Panc1 (cell line): ENCODE measurements around the gene ACER1. TPM values are rescaled to one million over a fixed set of nuclear protein-coding genes. Genes with fewer than 3 reads are reported as not detected.

Experiments
- ATAC-seq: fragments of 200-7000 bp; cut with Tn5 transposase; 2 replicates; pipeline ENCODE4 v1.9.1; 2020; ENCODE audit warnings: mild to moderate bottlenecking, moderate library complexity
- BruUV-seq: library from RNA; stranded (reverse); fragments of 400-500 nt; replicated peaks from 2 replicates; lab custom pipeline; 2021; lab: Mats Ljungman, UMichigan
- CTCF ChIA-PET: fragments of 300-600 bp; sonication (Branson Sonifier 250); formaldehyde crosslinking; loops from one replicate; lab custom pipeline; 2022; ENCODE audit warnings: antibody characterized with exemption; lab: Charles Lee
- POLR2A ChIA-PET: fragments of 300-600 bp; sonication (Branson Sonifier 250); formaldehyde crosslinking; loops from one replicate; lab custom pipeline; 2022; ENCODE audit warnings: antibody characterized with exemption; lab: Charles Lee
- DNase-seq: peaks from one replicate; pipeline ENCODE4 v3.0.0-alpha.2; 2010; ENCODE audit warnings: low read depth, low spot score
- H3K27ac ChIP-seq: 2 replicates; pipeline ENCODE4 v1.5.1; 2011; ENCODE audit warnings: mild to moderate bottlenecking, low read length, inconsistent platforms
- H3K27me3 ChIP-seq: fragments of 200-500 bp; sonication (Bioruptor generic); 2 replicates; pipeline ENCODE4 v1.6.0; 2014; ENCODE audit warnings: low read length, inconsistent platforms; ENCODE audit not compliant: control insufficient read depth, insufficient read depth
- H3K36me3 ChIP-seq: fragments of 200-500 bp; sonication (Bioruptor generic); 2 replicates; pipeline ENCODE4 v1.5.1; 2014; ENCODE audit warnings: inconsistent platforms, mild to moderate bottlenecking, low read length, moderate library complexity; ENCODE audit not compliant: control insufficient read depth, insufficient read depth
- H3K4me1 ChIP-seq: 2 replicates; pipeline ENCODE4 v1.5.1; 2011; ENCODE audit warnings: inconsistent platforms, mild to moderate bottlenecking, low read length, moderate library complexity; ENCODE audit not compliant: control insufficient read depth, insufficient read depth
- H3K4me3 ChIP-seq, 2 experiments: 2 replicates each; pipeline ENCODE4 v1.5.1; 2011 to 2012; ENCODE audit warnings: low read depth in 2 of 2, low read length in 2 of 2, mild to moderate bottlenecking in 2 of 2, inconsistent platforms in 1 of 2, moderate library complexity in 1 of 2
- H3K9me3 ChIP-seq: fragments of 200-500 bp; sonication (Bioruptor generic); 2 replicates; pipeline ENCODE4 v1.5.1; 2014; ENCODE audit warnings: low read depth, mild to moderate bottlenecking, inconsistent platforms, low read length, moderate library complexity; ENCODE audit not compliant: control insufficient read depth, insufficient read depth
- POLR2AphosphoS5 ChIP-seq: IDR thresholded peaks from 2 replicates; pipeline ENCODE4 v1.6.1; 2012; ENCODE audit warnings: mild to moderate bottlenecking, low read depth, low read length, moderate library complexity
- REST ChIP-seq, 2 experiments: IDR thresholded peaks; 2 replicates each; pipeline ENCODE4 v1.6.1; 2011 to 2012; ENCODE audit warnings: low read depth in 2 of 2, control low read depth in 1 of 2, low read length in 1 of 2, mild to moderate bottlenecking in 1 of 2, moderate library complexity in 1 of 2; ENCODE audit not compliant: insufficient read depth in 1 of 2
- SIN3A ChIP-seq: IDR thresholded peaks from 2 replicates; pipeline ENCODE4 v1.6.1; 2012; ENCODE audit warnings: low read depth, mild to moderate bottlenecking, low read length, moderate library complexity, borderline replicate concordance; ENCODE audit not compliant: insufficient read depth
- TCF7L2 ChIP-seq: IDR thresholded peaks from 2 replicates; pipeline ENCODE4 v1.6.1; 2011; ENCODE audit warnings: mild to moderate bottlenecking, low read depth, low read length, inconsistent platforms
- in situ Hi-C: cut with HindIII; loops from 2 replicates; pipeline ENCODE4 v1.10.0; 2016; ENCODE audit warnings: low sequenced_read_pairs, low pct_unique_long_range_greater_than_20kb
- intact Hi-C: fragments of 100-400 bp; cut with micrococcal nuclease; formaldehyde crosslinking; loops from one replicate; pipeline ENCODE4 v1.10.0; 2022; ENCODE audit not compliant: unreplicated experiment
- total RNA-seq: library from RNA; stranded (reverse); gene quantifications from one replicate; pipeline ENCODE4 v1.2.1, GENCODE V29; 2021; ENCODE audit not compliant: unreplicated experiment
- TF ChIP-seq, protein P1 (sequence below): fragments of 450-650 bp; IDR thresholded peaks from 2 replicates; pipeline ENCODE4 v1.5.1; 2017; ENCODE audit warnings: mild to moderate bottlenecking

Gene ACER1
- total RNA-seq, 1 experiment from 2014 or later: not detected

- H3K27ac ChIP-seq: no peak overlapping the region
- intact Hi-C loops (no loop called here), in situ Hi-C loops (no loop called here)
- no peaks in the 10 kb centered on the region for H3K36me3 ChIP-seq
- no peak for DNase-seq
- H3K4me1 ChIP-seq: no peaks in the 10 kb centered on the region
- ChIA-PET POLR2A (no interaction called here), CTCF (no interaction called here)
- H3K27me3 ChIP-seq: no peaks in the 10 kb centered on the region
- no peak overlapping the region for H3K4me3 ChIP-seq
- no peak for TF ChIP-seq POLR2AphosphoS5
- no peak for TF ChIP-seq TCF7L2
- TF ChIP-seq SIN3A: no peak
- no peak for TF ChIP-seq REST (IDR thresholded peaks at IDR 0.05; ENCODE audit: insufficient read depth in 1 of 2, low read depth in 2 of 2, low read length in 1 of 2)
- TF ChIP-seq, protein P1, sequence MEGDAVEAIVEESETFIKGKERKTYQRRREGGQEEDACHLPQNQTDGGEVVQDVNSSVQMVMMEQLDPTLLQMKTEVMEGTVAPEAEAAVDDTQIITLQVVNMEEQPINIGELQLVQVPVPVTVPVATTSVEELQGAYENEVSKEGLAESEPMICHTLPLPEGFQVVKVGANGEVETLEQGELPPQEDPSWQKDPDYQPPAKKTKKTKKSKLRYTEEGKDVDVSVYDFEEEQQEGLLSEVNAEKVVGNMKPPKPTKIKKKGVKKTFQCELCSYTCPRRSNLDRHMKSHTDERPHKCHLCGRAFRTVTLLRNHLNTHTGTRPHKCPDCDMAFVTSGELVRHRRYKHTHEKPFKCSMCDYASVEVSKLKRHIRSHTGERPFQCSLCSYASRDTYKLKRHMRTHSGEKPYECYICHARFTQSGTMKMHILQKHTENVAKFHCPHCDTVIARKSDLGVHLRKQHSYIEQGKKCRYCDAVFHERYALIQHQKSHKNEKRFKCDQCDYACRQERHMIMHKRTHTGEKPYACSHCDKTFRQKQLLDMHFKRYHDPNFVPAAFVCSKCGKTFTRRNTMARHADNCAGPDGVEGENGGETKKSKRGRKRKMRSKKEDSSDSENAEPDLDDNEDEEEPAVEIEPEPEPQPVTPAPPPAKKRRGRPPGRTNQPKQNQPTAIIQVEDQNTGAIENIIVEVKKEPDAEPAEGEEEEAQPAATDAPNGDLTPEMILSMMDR: no peak
- no TSS peak for BruUV-seq
- ATAC-seq: no peak
- no peaks in the 10 kb centered on the region for H3K9me3 ChIP-seq
These were observed 71.5 kb downstream of the ACER1 start for GRCh38 chr19:6261883-6262282.

DNA sequence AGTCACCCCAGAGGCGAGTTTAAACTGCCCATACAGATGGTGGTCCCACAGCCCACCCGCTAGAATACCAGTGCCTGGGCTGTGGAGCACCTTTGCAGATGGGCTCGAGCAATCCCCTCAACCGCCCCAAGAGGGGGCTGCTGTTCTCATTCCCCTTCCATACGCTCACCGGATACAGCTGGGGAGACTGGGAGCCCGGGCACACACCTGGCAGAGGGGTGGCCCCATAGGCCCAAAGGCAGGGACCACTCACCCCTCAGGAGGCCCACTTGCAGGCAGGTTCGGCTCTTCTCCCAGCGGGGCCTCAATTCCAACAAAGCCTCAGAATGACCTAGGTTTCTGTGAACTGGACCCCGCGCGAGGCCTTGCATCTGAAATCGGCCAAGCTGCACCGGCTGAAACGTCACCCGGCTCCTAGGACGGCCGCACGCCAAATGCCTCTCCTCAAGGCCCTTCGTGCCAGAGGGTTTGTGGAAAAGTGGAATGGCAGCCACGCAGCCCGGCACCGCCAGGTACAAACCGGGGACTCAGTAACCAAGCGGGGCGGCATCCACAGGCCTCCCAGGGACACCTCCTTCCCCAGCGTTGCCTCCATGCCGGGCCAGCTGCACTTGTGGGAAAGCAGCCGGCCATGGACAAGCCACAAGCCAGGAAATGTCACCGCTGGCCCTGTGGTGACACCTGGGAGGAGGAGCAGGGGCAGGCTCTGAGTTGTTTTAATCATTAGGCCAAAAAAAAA is 72.3 kb downstream of the ACER1 start:
- no TSS peak for BruUV-seq
- POLR2A ChIA-PET: interaction anchor here (0.5 kb wide), 1 partner anchor 122 kb away, joined by 4 read pairs; no protein-coding TSS in a partner anchor

More for the DNA sequence above, 72.3 kb downstream of the ACER1 start:
- Histone ChIP-seq H3K27ac (no peak overlapping the region), H3K27me3 (no peaks in the 10 kb centered on the region), H3K9me3 (no peaks in the 10 kb centered on the region), H3K36me3 (no peaks in the 10 kb centered on the region), H3K4me3 (no peak overlapping the region), H3K4me1 (no peaks in the 10 kb centered on the region)
- ATAC-seq (peak; percentile 90), DNase-seq (no peak)
- CTCF ChIA-PET: no interaction called here
- intact Hi-C loops: no loop called here
- TF ChIP-seq POLR2AphosphoS5 (no peak), TCF7L2 (no peak)
- TF ChIP-seq, protein P1: peak; percentile 77
- in situ Hi-C loops: no loop called here
